Psoas muscle (tissue), 8 donors: ENCODE results near the gene IL17RB. TPM values are rescaled to one million over a fixed set of nuclear protein-coding genes. Genes with fewer than 3 reads are reported as not detected.

Source experiments
- ATAC-seq, 4 donors: fragments of 200-7000 bp; cut with Tn5 transposase; one replicate each; pipeline ENCODE4 v1.9.1; 2020; ENCODE audit warnings: moderate library complexity in 3 of 4, mild to moderate bottlenecking in 2 of 4
- DNase-seq, 2 donors: peaks; one replicate each; pipeline ENCODE4 v3.0.0-alpha.2; 2020
- H3K27ac ChIP-seq: fragments of 200-600 bp; one replicate; pipeline ENCODE4 v1.8.0; 2022
- H3K27me3 ChIP-seq, 3 donors: fragments of 200-600 bp in 1 of 3; one replicate each; pipeline versions ENCODE4 v1.6.1 to v1.8.0; 2013 to 2022; ENCODE audit warnings: low read length in 2 of 3, mild to moderate bottlenecking in 2 of 3, moderate library complexity in 1 of 3; ENCODE audit not compliant: insufficient read depth in 3 of 3
- H3K36me3 ChIP-seq, 2 donors: fragments of 200-600 bp in 1 of 2; one replicate each; pipeline versions ENCODE4 v1.6.1 to v1.8.0; 2013 to 2022; ENCODE audit warnings: low read depth in 1 of 2, mild to moderate bottlenecking in 1 of 2, moderate library complexity in 1 of 2; ENCODE audit not compliant: insufficient read depth in 1 of 2
- H3K4me1 ChIP-seq: fragments of 200-600 bp; one replicate; pipeline ENCODE4 v1.8.0; 2022
- H3K4me3 ChIP-seq: fragments of 200-600 bp; one replicate; pipeline ENCODE4 v1.8.0; 2022; ENCODE audit warnings: mild to moderate bottlenecking
- H3K9me3 ChIP-seq: fragments of 200-600 bp; one replicate; pipeline ENCODE4 v1.8.0; 2022
- CTCF ChIP-seq: fragments of 200-600 bp; IDR thresholded peaks from one replicate; pipeline ENCODE4 v1.8.0; 2022; ENCODE audit warnings: antibody characterized with exemption
- WGBS, 3 donors: extraction: QIAGEN DNeasy Blood & Tissue Kit; methylation state at CpG; one replicate each; pipeline versions ENCODE4 v1.1.6 to v1.1.7; 2013; 5-methylcytosine and 5-hydroxymethylcytosine counted together
- intact Hi-C, 2 donors: fragments of 100-400 bp; cut with DNase I; formaldehyde crosslinking; loops; one replicate each; pipeline versions ENCODE4 v1.11.0 to v1.14.2; 2022
- polyA plus RNA-seq, 3 donors: library from polyadenylated mRNA; stranded (reverse); fragments of 200-250 nt; gene quantifications; one replicate each; pipeline ENCODE4 v1.2.3, GENCODE V29; 2013
- total RNA-seq, 4 donors: library from RNA; stranded (reverse); fragmentation: NEBNext Ultra II Directional in 2 of 4; extraction: Animal tissue kit (Norgen Biotek cat#: 25700) in 2 of 4; gene quantifications; one replicate each; pipeline versions ENCODE4 v1.2.1 to v1.2.4, GENCODE V29; 2021 to 2023
- donor health status: healthy with polysubstance abuse.
- donor health status: DM: no; HTN: no; CAD: no; lungs with moderate emphysema.
- donor health status: Bipolar disorder and iron deficiency.
- donor health status: healthy.
- donor health status: DM: yes; HTN: yes; CAD: no.
- donor health status: DM: no; HTN: no; CAD: no.
- donor health status: DM: no; HTN: no; CAD: no.
- donor health status: DM: yes; HTN: yes; CAD: no.

Gene IL17RB
- total and polyA plus RNA-seq, 7 donors, result 0.08 to 1.3 (median 0.96) TPM

GRCh38 chr3:53816425-53816824 is 29.9 kb upstream of the IL17RB start:
- Histone ChIP-seq H3K9me3 (no peaks in the 10 kb centered on the region), H3K36me3 (peaks cover 0 to 16% of the 10 kb centered on the region in 2 donors), H3K27ac (no peak overlapping the region), H3K4me3 (no peak overlapping the region), H3K4me1 (peaks cover 8% of the 10 kb centered on the region), H3K27me3 (no peaks in the 10 kb centered on the region)
- intact Hi-C loops, result no loop called here
- ATAC-seq, result no peak
- no peak for DNase-seq
- 82 to 88% (median 86%) methylated on average over 4 of the region's 4 CpGs for WGBS, 3 donors
- TF ChIP-seq CTCF, result no peak

- DNase-seq (no peak), ATAC-seq (no peak)
- Histone ChIP-seq H3K4me3 (no peak overlapping the region), H3K27ac (no peak overlapping the region), H3K4me1 (peaks cover 13% of the 10 kb centered on the region), H3K9me3 (no peaks in the 10 kb centered on the region), H3K36me3 (peaks cover 0 to 16% of the 10 kb centered on the region in 2 donors), H3K27me3 (no peaks in the 10 kb centered on the region)
- TF ChIP-seq CTCF, result no peak
- intact Hi-C loops, result no loop called here
- WGBS, 3 donors, result 88 to 92% (median 90%) methylated on average over 6 of the region's 6 CpGs
These were observed 29.2 kb upstream of the IL17RB start for GRCh38 chr3:53817211-53817610.

DNA sequence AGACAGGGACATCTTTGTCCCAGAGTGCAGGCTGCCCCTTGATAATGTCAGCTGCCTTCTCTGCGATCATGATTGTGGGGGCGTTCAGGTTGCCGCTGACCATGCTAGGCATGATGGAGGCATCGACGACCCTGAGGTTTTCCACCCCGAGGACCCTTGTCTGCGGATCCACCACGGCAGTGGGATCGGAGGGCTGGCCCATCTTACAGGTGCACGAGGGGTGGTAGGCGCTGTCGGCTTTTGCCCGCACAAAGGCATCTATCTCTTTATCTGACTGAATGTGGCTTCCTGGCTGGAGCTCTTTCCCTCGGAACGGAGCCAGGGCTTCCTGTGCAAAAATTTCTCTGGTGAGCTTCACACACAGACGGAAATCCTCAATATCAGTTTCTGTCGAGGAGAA is 28.6 kb upstream of the IL17RB start:
- H3K27me3 ChIP-seq, result no peaks in the 10 kb centered on the region
- no peak for ATAC-seq
- no peak overlapping the region for H3K27ac ChIP-seq
- intact Hi-C loops, result no loop called here
- H3K36me3 ChIP-seq, result peaks cover 0 to 16% of the 10 kb centered on the region in 2 donors
- H3K4me1 ChIP-seq, result peaks cover 14% of the 10 kb centered on the region
- no peak overlapping the region for H3K4me3 ChIP-seq
- 83 to 88% (median 86%) methylated on average over 17 of the region's 17 CpGs for WGBS, 3 donors
- no peaks in the 10 kb centered on the region for H3K9me3 ChIP-seq
- TF ChIP-seq CTCF, result no peak
- DNase-seq, result no peak

DNA sequence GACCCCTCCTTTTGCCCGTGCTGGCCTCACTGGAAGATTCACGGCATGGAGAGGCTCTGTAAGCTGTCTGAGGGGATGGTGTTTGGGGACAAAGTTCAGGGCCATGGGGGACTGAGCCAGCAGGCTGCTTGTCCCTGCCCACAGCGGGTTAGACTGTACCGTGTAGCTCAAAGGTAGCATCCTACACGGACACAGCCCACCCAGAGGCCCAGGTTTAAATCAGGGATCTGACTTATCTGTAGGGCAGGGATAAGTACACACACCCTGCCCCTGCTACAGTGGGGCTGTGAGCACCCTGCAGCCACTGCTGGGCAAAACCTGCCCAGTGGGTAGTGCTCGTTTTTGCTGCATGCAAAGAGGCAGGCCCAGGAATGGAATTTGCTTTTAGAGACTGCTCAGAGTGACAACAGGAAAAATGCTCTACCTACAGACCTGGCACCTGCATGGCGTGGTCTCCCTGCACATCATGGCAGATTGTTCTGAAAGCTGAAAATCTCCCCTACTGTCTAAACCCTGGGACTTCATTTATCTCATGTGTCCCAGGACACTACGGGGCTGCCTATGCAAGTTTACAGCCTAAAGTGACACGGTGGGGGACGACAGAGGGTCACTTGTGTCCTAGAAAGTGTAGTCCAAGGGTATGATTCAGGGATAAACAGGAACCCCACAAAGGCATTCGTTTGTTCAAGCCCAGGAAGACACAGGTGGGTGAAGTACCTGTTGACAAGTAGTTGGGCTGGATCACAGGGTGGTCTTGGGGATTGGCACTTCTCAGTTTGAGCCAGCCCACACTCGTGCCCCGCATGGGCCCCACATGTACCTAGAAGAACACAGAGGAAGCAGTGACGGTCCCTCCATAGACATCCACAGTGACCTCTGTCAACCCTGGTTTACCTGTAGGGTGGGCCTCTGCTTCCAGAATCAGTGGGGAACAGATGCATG is 27.9 kb upstream of the IL17RB start:
- ATAC-seq, result no peak

More for the DNA sequence above, 27.9 kb upstream of the IL17RB start:
- Histone ChIP-seq H3K27me3 (no peaks in the 10 kb centered on the region), H3K36me3 (peaks cover 0 to 16% of the 10 kb centered on the region in 2 donors), H3K27ac (no peak overlapping the region), H3K4me3 (no peak overlapping the region), H3K9me3 (no peaks in the 10 kb centered on the region), H3K4me1 (peaks cover 14% of the 10 kb centered on the region)
- TF ChIP-seq CTCF, result no peak
- intact Hi-C loops, result no loop called here
- WGBS, 3 donors, result 88 to 90% (median 89%) methylated on average over 14 of the region's 14 CpGs
- no peak for DNase-seq
